Measurements from ENCODE around the gene HCAR3. TPM values are rescaled to one million over a fixed set of nuclear protein-coding genes. Genes with fewer than 3 reads are reported as not detected.

HCAR3 gene
- not detected for total RNA-seq

GRCh38 chr12:122716658-122717057 lies at the start of gene HCAR3:
Gene HCAR3, minus strand, starts transcription at chr12:122716811. Its CDS starts 74 bp downstream, at chr12:122716737.

GRCh38 chr12:122752464-122753318 lies 36.1 kb upstream of the HCAR3 start, which contains the start of gene DENR:
Gene DENR, plus strand, starts transcription at chr12:122752824. Its CDS starts 878 bp downstream, at chr12:122753702.

GRCh38 chr12:122730215-122731014 lies 13.8 kb upstream of the HCAR3 start, which contains the start of gene HCAR1:
Gene HCAR1, minus strand, starts transcription at chr12:122730844. Its CDS starts 505 bp downstream, at chr12:122730339.

GRCh38 chr12:122702890-122703611 lies 13.6 kb downstream of the HCAR3 start, which contains the start of gene HCAR2:
Gene HCAR2, minus strand, starts transcription at chr12:122703357. Its CDS starts 74 bp downstream, at chr12:122703283.

Small RNA genes within 50 kb of the gene (small RNA-seq; reads per million reads assigned to genes)
- 0 reads per million in 2 donors for gene AC026333.2

Other genes starting within 250 kb of the HCAR3 start
- 10 to 100 TPM; 12.7 to 16.0 TPM for gene ZCCHC8, start 215.9 kb downstream of the HCAR3 start, total RNA-seq
- 10 to 100 TPM; 25.8 to 30.3 TPM for gene RSRC2, start 189.9 kb downstream of the HCAR3 start, total RNA-seq
- 10 to 100 TPM; 31.3 to 52.9 TPM for gene KNTC1, start 189.6 kb downstream of the HCAR3 start, total RNA-seq
- gene HCAR2, start 13.5 kb downstream of the HCAR3 start, total RNA-seq: not detected
- gene HCAR1, start 14.0 kb upstream of the HCAR3 start, total RNA-seq: under 1 TPM; under 0.01 to 0.33 TPM
- 10 to 100 TPM; 26.2 to 33.6 TPM for gene DENR, start 36.0 kb upstream of the HCAR3 start, total RNA-seq
- under 1 TPM; 0.33 to 0.69 TPM for gene CCDC62, start 57.8 kb upstream of the HCAR3 start, total RNA-seq
- gene HIP1R, start 118.6 kb upstream of the HCAR3 start, total RNA-seq: 10 to 100 TPM; 16.0 to 29.9 TPM
- 10 to 100 TPM; 61.3 to 82.3 TPM for gene VPS37B, start 179.3 kb upstream of the HCAR3 start, total RNA-seq
- 10 to 100 TPM; 13.8 to 26.3 TPM for gene ABCB9, start 249.7 kb upstream of the HCAR3 start, total RNA-seq

Measured in melanocyte of skin (primary cell).